Choroid plexus epithelial cell (primary cell): ENCODE results near the gene PRH1.

Experiments used
- DNase-seq: peaks from one replicate; pipeline ENCODE4 v3.0.0-alpha.2; 2010; ENCODE audit warnings: low read depth
- H3K4me3 ChIP-seq: 2 replicates; pipeline ENCODE4 v1.5.1; 2011; ENCODE audit warnings: low read depth, mild to moderate bottlenecking, control low read depth, low read length, moderate library complexity
- TF ChIP-seq, protein P1 (sequence below): conservative IDR thresholded peaks from 2 replicates; pipeline ENCODE4 v1.5.1; 2011; ENCODE audit warnings: low read depth, mild to moderate bottlenecking, control low read depth, inconsistent platforms, low read length, moderate library complexity

PRH1 gene

DNA sequence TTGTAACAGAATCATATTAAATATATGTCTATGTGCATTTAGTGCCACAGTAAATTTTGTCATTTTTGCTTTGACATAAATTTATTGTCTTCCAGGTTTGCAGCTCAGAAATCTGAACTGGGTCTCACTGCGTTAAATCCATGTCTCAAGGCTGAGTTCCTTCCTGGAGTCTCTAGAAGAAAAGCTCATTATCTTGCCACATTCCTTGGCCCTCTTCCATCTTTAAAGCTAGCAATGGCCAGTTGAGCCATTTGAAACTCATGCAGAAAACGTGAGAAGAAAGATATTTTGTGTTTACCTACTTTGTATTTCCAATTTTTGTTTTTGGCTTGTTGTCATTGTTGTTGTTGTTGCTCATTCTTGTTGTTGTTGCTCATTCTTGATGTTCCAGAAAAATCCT lies 10.7 kb downstream of the PRH1 start:
- TF ChIP-seq, protein P1, sequence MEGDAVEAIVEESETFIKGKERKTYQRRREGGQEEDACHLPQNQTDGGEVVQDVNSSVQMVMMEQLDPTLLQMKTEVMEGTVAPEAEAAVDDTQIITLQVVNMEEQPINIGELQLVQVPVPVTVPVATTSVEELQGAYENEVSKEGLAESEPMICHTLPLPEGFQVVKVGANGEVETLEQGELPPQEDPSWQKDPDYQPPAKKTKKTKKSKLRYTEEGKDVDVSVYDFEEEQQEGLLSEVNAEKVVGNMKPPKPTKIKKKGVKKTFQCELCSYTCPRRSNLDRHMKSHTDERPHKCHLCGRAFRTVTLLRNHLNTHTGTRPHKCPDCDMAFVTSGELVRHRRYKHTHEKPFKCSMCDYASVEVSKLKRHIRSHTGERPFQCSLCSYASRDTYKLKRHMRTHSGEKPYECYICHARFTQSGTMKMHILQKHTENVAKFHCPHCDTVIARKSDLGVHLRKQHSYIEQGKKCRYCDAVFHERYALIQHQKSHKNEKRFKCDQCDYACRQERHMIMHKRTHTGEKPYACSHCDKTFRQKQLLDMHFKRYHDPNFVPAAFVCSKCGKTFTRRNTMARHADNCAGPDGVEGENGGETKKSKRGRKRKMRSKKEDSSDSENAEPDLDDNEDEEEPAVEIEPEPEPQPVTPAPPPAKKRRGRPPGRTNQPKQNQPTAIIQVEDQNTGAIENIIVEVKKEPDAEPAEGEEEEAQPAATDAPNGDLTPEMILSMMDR, result no peak
- no peak overlapping the region for H3K4me3 ChIP-seq
- DNase-seq, result peak; percentile 61

DNA sequence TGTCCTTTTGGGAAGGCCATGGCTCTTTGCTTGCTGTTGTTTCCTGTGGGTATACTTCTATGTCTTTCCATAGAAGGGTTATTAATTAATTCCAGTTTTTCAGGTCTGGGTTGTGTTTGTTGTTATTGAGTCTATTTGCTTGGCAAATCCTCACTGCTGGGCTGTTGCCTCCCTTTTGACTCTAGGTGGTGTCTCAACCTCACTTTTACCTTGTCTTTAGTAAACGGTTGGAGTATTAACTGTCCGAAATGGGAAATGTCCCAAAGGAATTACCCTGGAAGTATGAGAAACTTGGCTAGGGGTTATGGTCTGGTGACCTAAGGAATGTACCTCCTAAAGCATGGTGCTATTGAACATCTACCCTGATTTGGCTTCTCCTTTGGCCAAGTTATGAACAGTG lies 16.7 kb downstream of the PRH1 start:
- TF ChIP-seq, protein P1, result peak; percentile 5
- DNase-seq, result no peak
- H3K4me3 ChIP-seq, result no peak overlapping the region

DNA sequence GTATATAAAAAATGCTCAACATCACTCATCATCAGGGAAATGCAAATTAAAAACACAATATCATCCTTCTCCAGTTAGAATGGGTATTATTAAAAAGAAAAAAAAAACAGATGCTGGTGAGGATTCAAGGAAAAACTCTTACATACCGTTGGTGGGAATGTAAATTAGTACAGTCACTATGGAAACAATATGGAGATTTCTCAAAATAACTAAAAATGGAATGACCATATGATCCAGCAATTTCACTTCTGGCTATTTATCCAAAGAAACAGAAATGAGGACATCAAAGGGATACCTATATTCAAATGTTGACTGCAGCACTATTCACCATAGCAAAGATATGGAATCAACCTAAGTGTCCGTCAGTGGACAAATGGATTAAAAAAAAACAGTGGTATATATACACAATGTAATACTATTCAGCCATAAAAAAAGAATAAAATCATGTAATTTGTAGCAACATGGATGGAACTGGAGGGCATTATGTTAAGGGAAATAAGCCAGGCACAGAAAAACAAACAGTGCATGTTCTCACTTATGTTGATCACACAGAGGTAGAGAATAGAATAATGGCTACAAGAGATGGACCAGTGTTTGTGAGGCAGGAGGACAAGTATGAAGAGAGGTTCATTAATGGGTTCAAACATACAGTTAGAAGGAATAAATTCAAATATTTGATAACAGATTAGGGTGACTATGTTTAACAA lies 20.4 kb downstream of the PRH1 start:
- no peak for DNase-seq
- TF ChIP-seq, protein P1, result no peak
- H3K4me3 ChIP-seq, result no peak overlapping the region

DNA sequence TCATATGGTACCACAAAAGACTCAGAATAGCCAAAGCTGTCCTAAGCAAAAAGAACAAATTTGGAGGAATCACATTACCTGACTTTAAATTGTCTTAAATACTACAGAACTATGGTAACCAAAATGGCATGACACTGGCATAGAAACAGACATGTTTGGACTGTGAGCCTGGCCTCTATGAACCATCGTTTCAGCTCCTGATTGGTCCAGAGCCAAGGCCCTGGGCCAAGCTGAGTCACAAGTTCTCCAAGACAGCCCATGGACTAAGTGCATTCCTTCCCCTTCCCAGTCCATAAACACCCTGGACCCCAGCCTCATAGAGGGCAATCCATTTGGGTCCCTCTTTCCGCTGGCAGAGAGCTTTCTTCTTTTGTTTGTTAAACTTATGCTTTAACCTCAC lies 22.7 kb downstream of the PRH1 start:
- TF ChIP-seq, protein P1, result no peak
- DNase-seq, result no peak
- no peak overlapping the region for H3K4me3 ChIP-seq

DNA sequence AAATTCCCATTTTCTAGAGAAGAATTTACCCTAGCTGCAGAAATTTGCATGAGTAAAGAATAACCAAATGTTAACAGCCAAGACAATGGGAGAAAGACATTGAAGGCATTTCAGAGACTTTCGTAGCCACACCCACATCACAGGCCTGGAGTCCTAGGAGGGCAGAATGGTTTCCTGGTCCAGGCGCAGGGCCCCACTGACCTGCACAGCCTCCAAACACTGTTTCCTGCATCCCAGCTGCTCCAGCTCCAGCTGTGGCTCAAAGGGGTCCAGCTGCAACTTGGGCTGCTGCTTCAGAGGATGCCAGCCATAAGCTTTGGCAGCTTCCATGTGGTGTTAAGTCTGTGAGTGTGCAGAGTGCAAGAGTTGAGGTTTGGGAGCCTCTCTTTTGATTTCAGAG lies 28.2 kb downstream of the PRH1 start:
- no peak overlapping the region for H3K4me3 ChIP-seq
- no peak for DNase-seq
- TF ChIP-seq, protein P1, result no peak

DNA sequence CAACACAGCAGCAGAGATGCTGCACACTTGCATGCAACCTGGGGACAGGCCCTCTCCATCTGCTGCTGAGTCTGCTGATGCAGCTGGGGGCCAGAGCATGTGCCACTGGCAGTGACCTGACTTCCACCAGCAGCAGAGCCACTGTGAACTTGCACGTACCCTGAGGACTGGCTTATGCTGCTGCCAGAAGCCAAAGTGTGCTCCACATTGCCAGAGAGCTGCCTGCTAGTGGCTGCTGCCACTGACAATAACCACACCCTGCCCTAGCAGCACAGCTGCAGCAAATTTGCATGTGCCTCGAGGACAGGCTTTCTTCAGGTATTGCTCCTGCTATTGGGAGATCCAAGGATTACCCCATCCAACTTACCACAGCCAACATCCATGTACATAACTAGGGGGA lies 30.3 kb downstream of the PRH1 start:
- H3K4me3 ChIP-seq, result no peak overlapping the region
- TF ChIP-seq, protein P1, result no peak
- no peak for DNase-seq

DNA sequence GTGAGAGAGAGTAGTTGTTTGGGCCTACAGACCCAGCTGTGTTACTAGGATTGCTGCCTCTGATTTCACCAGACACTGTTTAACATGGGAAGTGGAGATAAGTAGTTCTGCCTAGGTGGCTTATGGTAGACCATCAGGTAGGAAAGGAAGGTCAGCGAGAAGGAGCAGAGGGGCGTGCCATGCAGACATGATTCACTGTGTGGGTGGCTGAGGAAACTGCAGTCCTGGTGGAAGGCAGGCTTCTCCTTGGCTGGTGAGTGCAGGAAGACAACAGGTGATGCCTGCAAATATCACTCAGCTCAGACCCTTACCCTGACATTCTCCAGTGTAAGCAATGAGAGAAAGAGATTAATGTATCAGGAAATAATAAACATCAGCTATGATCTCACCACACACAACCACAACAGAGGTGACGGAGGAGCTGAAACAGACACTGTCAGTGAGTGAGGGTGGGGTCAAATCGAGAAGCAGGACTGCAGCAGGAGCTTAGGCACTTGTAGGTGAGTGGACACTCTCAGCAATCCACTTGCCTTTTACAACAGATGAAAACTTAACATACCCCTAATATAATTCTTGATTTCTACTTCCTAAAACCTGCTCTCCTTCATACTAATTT lies 32.7 kb downstream of the PRH1 start:
- TF ChIP-seq, protein P1, result no peak
- DNase-seq, result no peak
- H3K4me3 ChIP-seq, result no peak overlapping the region
